Measurements from ENCODE around the gene CABP1. TPM values are rescaled to one million over a fixed set of nuclear protein-coding genes. Genes with fewer than 3 reads are reported as not detected.
"Not testable (repeated sequence)": the region's sequence is repeated elsewhere in the genome, so short reads cannot be mapped to it uniquely, and the experiment has no call there.

The CABP1 gene
- total RNA-seq, 4 donors from 2014 or later: 0.51 to 6.4 (median 2.1) TPM; not detected in 1

DNA sequence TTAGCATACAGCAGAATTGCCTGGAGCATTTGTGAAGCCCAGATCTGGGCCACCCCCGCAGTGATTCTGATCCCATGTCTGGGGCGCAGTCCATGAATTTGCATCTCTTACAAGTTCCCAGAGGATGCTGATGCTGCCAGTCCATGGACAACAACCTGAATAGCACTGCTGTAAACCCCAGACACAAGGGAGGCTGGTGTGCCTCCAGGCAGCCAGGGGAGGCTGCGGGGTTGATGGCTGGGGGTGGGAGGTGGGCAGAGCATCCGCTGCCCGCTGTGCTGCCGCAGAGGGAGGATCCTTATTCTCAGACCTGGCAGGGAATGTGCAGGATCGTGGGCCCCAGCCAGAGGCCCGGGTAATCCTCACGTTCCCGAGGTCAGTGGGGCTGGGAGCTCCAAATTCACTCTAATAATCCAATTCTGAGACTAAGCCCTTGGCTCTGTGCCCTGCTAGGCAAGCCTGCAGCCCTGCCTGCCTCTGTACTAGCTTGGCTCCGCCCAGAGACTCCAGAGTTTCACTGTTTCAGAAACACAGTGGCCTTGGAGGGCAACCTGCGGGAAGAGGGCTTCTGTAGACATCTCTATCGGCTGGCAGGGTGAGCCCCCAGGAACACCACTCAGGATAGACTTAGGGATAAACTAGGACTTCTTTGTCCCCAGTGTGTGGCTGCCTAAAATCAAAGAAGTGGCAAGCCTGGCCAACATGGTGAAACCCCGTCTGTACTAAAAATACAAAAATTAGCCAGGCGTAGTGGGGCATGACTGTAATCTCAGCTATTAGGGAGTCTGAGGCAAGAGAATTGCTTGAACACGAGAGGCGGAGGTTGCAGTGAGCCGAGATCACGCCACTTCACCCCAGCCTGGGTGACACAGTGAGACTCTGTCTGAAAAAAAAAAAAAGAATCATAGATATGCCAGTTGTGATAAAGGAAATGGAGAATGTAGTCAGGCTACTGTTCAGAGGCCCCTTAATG is 28.7 kb downstream of the CABP1 start:
- intact Hi-C loops (cut with DNase I; ENCODE audit: low total_unique reads): no loop called here
- H3K27me3 ChIP-seq: no peaks in the 10 kb centered on the region
- H3K4me1 ChIP-seq: no peaks in the 10 kb centered on the region
- H3K27ac ChIP-seq: peak overlapping the region in 1 of 2 donors; percentile 4
- no peak for DNase-seq
- no peaks in the 10 kb centered on the region for H3K36me3 ChIP-seq
- H3K9me3 ChIP-seq: no peaks in the 10 kb centered on the region
- TF ChIP-seq, protein P1, sequence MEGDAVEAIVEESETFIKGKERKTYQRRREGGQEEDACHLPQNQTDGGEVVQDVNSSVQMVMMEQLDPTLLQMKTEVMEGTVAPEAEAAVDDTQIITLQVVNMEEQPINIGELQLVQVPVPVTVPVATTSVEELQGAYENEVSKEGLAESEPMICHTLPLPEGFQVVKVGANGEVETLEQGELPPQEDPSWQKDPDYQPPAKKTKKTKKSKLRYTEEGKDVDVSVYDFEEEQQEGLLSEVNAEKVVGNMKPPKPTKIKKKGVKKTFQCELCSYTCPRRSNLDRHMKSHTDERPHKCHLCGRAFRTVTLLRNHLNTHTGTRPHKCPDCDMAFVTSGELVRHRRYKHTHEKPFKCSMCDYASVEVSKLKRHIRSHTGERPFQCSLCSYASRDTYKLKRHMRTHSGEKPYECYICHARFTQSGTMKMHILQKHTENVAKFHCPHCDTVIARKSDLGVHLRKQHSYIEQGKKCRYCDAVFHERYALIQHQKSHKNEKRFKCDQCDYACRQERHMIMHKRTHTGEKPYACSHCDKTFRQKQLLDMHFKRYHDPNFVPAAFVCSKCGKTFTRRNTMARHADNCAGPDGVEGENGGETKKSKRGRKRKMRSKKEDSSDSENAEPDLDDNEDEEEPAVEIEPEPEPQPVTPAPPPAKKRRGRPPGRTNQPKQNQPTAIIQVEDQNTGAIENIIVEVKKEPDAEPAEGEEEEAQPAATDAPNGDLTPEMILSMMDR (IDR thresholded peaks at IDR 0.05): no peak
- TF ChIP-seq POLR2A (IDR thresholded peaks at IDR 0.05): no peak
- H3K4me3 ChIP-seq: no peak overlapping the region

DNA sequence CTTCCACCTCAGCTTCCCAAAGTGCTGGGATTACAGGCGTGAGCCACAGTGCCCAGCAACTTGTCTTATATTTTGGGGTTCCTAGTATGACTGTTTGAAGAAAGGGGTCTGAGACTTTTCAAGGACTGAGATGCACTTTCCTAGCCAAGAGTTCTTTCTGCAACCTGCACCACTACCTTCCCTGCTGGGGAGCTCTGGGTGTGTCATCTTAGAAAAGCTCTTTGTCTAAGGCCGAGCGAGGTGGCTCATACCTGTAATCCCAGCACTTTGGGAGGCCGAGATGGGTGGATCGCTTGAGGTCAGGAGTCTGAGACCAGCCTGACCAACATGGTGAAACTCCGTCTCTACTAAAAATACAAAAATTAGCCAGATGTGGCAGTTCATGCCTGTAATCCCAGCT is 29.8 kb downstream of the CABP1 start:
- H3K27ac ChIP-seq; DNase-seq; H3K4me3 ChIP-seq; H3K27me3 ChIP-seq; intact Hi-C loops (cut with DNase I; ENCODE audit: low total_unique reads); H3K36me3 ChIP-seq; H3K9me3 ChIP-seq; H3K4me1 ChIP-seq: not testable (repeated sequence)

DNA sequence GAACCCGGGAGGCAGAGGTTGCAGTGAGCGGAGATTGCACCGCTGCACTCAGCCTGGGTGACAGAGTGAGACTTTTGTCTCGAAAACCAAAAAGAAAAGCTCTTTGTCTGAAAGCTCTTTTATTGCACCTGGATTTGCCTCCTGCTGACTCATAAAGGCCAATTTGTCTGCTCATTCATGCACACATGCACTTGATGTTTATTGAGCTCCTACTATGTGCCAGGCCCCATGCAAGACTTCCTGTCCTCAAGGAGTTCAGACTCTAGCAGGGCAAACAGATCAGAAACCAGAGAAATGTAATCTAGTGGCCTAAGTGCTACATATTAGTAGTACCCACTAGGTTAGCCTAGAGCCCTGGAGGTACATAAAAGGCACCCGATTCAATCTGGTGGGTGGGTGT is 30.2 kb downstream of the CABP1 start:
- H3K27ac ChIP-seq: no peak overlapping the region
- intact Hi-C loops (cut with DNase I; ENCODE audit: low total_unique reads): no loop called here
- TF ChIP-seq, protein P1 (IDR thresholded peaks at IDR 0.05): no peak
- TF ChIP-seq POLR2A (IDR thresholded peaks at IDR 0.05): no peak
- H3K36me3 ChIP-seq: no peaks in the 10 kb centered on the region
- no peak overlapping the region for H3K4me3 ChIP-seq
- no peaks in the 10 kb centered on the region for H3K27me3 ChIP-seq
- no peak for DNase-seq
- H3K4me1 ChIP-seq: no peaks in the 10 kb centered on the region
- no peaks in the 10 kb centered on the region for H3K9me3 ChIP-seq

DNA sequence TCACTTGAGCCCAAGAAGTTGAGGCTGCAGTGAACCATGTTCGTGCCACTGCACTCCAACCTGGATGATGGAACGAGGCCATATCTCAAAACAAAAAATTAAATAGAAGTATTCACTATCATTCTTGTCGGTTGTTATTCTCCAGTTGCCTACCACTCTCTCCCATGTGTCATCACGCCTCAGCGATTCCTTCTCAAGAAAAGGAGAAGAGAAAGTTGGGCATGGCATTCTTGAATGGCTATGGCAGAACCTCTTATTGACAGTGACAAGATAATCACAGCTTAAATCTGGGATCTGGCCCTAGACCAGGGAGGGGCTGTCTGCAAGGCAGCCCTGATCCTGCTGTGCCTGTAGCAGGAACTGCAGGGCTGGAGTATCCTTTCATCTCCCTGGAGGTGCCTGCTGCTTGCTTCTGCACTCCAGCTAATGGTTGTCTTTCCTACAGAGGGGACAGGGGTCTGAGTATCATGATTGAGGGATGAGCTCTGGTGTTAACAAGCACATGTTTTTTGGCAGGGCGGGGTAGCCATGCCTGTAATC is 33.7 kb downstream of the CABP1 start:
- Histone ChIP-seq H3K4me1 (no peaks in the 10 kb centered on the region), H3K9me3 (no peaks in the 10 kb centered on the region), H3K4me3 (no peak overlapping the region), H3K27ac (no peak overlapping the region), H3K27me3 (no peaks in the 10 kb centered on the region), H3K36me3 (no peaks in the 10 kb centered on the region)
- intact Hi-C loops (cut with DNase I; ENCODE audit: low total_unique reads): no loop called here
- TF ChIP-seq, protein P1 (IDR thresholded peaks at IDR 0.05): no peak
- TF ChIP-seq POLR2A (IDR thresholded peaks at IDR 0.05): no peak
- DNase-seq: no peak

DNA sequence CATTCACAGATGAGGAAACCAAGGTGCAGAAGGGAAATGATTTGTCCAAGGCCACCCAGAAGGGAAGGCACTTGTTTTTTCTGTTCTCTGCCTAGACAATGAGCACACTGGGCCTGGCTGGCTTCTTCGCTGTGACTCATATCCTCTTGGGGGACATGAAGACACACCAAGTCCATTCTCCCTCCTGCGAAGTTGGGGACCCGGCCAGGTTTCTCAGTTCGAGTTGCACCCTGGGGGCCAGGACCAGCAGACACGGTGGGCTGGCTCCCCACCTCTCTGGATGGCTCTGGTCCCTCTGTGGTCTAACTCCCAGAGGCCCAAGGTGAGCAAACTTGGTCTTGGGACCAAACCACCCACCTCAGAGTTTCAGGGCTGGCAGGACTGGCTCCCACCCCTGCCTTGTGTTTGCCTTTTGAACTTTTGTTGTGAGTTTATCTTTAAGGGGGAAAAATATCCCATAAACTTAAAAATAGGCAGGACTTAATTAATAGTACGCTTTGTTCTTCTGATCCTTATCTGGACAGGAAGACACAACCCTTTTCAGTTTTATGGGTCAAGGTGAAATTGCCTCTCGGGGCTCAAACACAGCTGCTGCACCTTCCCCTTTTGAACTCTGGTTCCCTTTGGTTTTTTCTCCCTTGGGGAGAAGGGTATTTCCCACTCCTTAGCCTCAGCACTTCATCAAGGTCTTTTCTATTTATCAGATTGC is 37.5 kb downstream of the CABP1 start:
- peak in 1 of 2 donors; percentile 64 for DNase-seq
- no peaks in the 10 kb centered on the region for H3K27me3 ChIP-seq
- no peaks in the 10 kb centered on the region for H3K4me1 ChIP-seq
- TF ChIP-seq POLR2A (IDR thresholded peaks at IDR 0.05): no peak
- TF ChIP-seq, protein P1 (IDR thresholded peaks at IDR 0.05): no peak
- intact Hi-C loops (cut with DNase I; ENCODE audit: low total_unique reads): no loop called here
- H3K4me3 ChIP-seq: no peak overlapping the region
- H3K36me3 ChIP-seq: no peaks in the 10 kb centered on the region
- peak overlapping the region in 1 of 2 donors; percentile 52 for H3K27ac ChIP-seq
- no peaks in the 10 kb centered on the region for H3K9me3 ChIP-seq
